Thymus (tissue), 11 donors: Measurements from ENCODE around the gene PIK3R1. TPM values are rescaled to one million over a fixed set of nuclear protein-coding genes. Genes with fewer than 3 reads are reported as not detected.

Experiments used
- DNase-seq, 9 donors: peaks; one replicate each; pipeline ENCODE4 v3.0.0-alpha.2; 2013; ENCODE audit warnings: low spot score in 9 of 9, low read depth in 6 of 9, missing footprints in 1 of 9
- H3K27ac ChIP-seq, 2 donors: one replicate each; pipeline ENCODE4 v1.5.1; 2013; ENCODE audit warnings: control low read depth in 1 of 2, low read depth in 1 of 2, low read length in 1 of 2, mild to moderate bottlenecking in 1 of 2, moderate library complexity in 1 of 2
- H3K27me3 ChIP-seq, 2 donors: one replicate each; pipeline ENCODE4 v1.5.1; 2013; ENCODE audit warnings: low read length in 1 of 2; ENCODE audit not compliant: control insufficient read depth in 2 of 2, insufficient read depth in 1 of 2
- H3K36me3 ChIP-seq, 2 donors: one replicate each; pipeline ENCODE4 v1.5.1; 2013; ENCODE audit warnings: low read length in 1 of 2, mild to moderate bottlenecking in 1 of 2, moderate library complexity in 1 of 2; ENCODE audit not compliant: control insufficient read depth in 2 of 2, insufficient read depth in 2 of 2
- H3K4me1 ChIP-seq, 2 donors: one replicate each; pipeline ENCODE4 v1.5.1; 2013; ENCODE audit warnings: low read length in 2 of 2; ENCODE audit not compliant: control insufficient read depth in 2 of 2, insufficient read depth in 2 of 2
- H3K4me3 ChIP-seq, 2 donors: one replicate each; pipeline ENCODE4 v1.5.1; 2013; ENCODE audit warnings: low read length in 2 of 2, control low read depth in 1 of 2, mild to moderate bottlenecking in 1 of 2
- H3K9me3 ChIP-seq, 2 donors: one replicate each; pipeline ENCODE4 v1.5.1; 2013; ENCODE audit warnings: low read length in 1 of 2, mild to moderate bottlenecking in 1 of 2; ENCODE audit not compliant: control insufficient read depth in 2 of 2, insufficient read depth in 1 of 2
- WGBS: extraction: QIAGEN DNeasy Blood & Tissue Kit; methylation state at CpG from one replicate; pipeline ENCODE4 v1.1.7; 2013; 5-methylcytosine and 5-hydroxymethylcytosine counted together
- polyA plus RNA-seq: library from polyadenylated mRNA; stranded (reverse); fragments of 200-250 nt; gene quantifications from one replicate; pipeline ENCODE4 v1.2.3, GENCODE V29; 2013
- total RNA-seq: library from RNA; stranded (reverse); fragments of 120-200 nt; gene quantifications from one replicate; pipeline ENCODE4 v1.2.4, GENCODE V29; 2013
- donor health status: healthy.

The PIK3R1 gene
- total and polyA plus RNA-seq, 2 donors, result 33.7 to 61.8 TPM

DNA sequence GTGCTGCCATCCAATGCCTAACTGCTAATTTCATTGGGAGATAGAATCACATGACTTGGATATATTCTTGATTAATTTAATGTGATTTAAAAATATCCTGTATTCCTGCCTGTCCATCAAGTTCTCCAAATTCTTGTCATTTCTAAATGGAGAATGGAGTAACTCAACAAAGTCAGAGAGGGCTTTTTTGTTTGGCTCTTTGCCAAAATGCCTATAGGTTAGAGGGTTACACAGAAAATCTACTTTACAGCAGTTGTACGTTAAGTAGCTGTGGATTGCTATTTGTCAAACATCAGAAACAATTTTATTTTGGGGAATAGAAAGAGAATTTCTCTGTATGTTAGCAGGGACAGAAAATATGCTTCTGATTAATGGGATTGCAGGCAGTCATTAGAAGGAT, 5.9 kb downstream of the PIK3R1 start:
- peaks cover 21 to 28% of the 10 kb centered on the region in 2 donors for H3K4me1 ChIP-seq
- no peak for DNase-seq
- peaks cover 0 to 4% of the 10 kb centered on the region in 2 donors for H3K9me3 ChIP-seq
- 91% methylated on average over 1 of the region's 1 CpG for WGBS
- no peaks in the 10 kb centered on the region for H3K27me3 ChIP-seq
- H3K4me3 ChIP-seq, result no peak overlapping the region
- H3K36me3 ChIP-seq, result peaks cover 12 to 13% of the 10 kb centered on the region in 2 donors
- no peak overlapping the region for H3K27ac ChIP-seq

DNA sequence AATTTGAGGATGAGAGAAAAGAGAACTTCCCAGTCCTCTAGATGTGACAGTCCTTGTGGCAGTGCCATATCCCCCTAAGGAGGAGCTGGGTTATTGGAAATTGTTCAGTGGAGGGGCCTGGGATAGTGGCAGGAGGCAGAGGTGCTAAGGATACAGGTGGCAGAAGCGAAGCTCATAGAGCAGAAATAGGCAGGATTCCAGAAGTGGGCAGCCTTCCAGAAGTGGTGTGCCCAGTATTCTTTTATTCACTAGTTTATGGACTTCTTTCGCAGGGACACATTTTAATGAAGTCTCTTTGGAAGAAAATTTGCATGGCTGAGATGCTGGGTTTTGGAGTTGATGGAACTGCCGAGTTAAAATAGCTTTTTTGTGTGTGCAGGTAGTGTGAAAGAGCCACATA, 6.8 kb downstream of the PIK3R1 start:
- Histone ChIP-seq H3K4me1 (peaks cover 21 to 28% of the 10 kb centered on the region in 2 donors), H3K27ac (no peak overlapping the region), H3K27me3 (no peaks in the 10 kb centered on the region), H3K36me3 (peaks cover 17 to 20% of the 10 kb centered on the region in 2 donors), H3K4me3 (no peak overlapping the region), H3K9me3 (peaks cover 0 to 4% of the 10 kb centered on the region in 2 donors)
- 96% methylated on average over 3 of the region's 3 CpGs for WGBS
- no peak for DNase-seq

DNA sequence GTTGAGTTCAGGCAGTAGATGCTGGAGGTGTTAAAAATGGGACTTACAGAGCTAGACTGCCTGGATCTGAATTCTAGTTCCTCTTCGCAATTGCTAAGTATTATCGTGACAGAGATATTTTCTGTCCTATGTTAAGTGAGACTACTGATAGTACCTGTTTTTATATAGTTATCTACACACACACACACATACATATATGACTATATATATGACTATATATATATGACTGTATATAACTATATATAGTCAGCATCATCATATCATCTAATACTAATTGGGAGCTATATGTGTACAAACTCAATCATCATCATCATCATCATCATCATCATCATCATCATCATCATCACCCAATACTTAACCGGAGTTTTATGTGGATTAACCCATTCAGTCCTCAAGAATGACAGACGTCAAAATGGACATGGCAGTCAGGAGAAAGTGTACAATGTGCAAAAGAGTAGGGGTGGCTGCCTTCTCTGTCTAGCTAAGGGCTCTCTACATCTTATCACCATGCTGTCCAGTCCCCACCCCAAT, 7.3 kb downstream of the PIK3R1 start:
- Histone ChIP-seq H3K27me3 (no peaks in the 10 kb centered on the region), H3K4me1 (peaks cover 21 to 28% of the 10 kb centered on the region in 2 donors), H3K36me3 (peaks cover 21 to 25% of the 10 kb centered on the region in 2 donors), H3K27ac (no peak overlapping the region), H3K9me3 (peaks cover 0 to 4% of the 10 kb centered on the region in 2 donors), H3K4me3 (no peak overlapping the region)
- no peak for DNase-seq
- 95% methylated on average over 4 of the region's 4 CpGs for WGBS

DNA sequence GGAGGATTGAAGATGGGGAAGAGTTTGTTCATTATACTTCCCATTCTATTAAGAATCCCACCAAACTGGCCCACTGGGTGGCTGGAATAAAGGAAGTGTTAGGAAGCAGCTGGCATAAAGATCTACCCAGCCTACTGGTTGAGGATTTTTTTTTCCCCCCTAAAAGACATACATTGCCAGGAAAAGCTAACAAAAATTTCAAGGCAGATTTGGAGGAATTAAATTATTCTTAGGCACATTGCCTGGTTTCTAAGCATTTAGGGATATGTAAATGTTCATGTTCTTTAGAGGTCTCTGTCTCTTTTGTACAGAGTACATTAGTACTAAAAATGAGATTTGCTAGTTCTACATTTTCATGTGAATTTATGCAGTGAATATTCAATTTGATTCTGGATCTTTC, 8.3 kb downstream of the PIK3R1 start:
- DNase-seq, result no peak
- Histone ChIP-seq H3K27me3 (no peaks in the 10 kb centered on the region), H3K27ac (no peak overlapping the region), H3K4me1 (peaks cover 17 to 28% of the 10 kb centered on the region in 2 donors), H3K4me3 (no peak overlapping the region), H3K9me3 (peaks cover 0 to 4% of the 10 kb centered on the region in 2 donors), H3K36me3 (peaks cover 22 to 31% of the 10 kb centered on the region in 2 donors)

DNA sequence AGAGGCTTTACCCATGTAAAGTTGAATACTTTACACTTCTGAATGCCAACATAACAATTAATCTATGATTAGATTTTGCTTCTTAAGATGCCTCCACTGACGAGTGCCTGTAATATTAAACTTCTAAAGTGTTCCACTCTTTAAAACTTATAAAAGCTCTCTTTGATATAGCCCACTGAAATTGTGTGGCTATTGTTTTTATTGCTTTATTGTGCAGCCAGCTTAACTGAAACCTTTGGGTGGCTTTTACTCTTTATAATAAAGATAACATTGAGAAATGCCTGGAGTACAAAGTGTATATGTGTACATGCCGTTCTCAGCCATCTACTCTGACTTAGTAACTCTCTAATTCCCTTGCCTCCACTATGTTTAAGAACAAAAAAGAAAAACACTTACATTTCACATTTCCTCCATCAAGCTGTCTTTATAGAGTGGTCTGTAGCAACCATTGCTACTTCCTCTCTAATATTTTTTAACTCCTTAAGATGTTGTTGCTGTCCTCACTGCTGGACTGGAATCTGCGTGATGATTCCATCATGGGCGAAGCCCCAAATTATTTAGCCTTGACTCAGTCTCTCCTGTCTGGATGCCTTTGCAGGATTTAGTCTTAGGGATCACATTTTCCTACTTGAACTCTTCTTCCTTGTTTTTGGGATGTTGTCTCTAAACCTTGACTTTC, 9.1 kb downstream of the PIK3R1 start:
- 71% methylated on average over 4 of the region's 4 CpGs for WGBS
- peaks cover 22 to 35% of the 10 kb centered on the region in 2 donors for H3K36me3 ChIP-seq
- no peaks in the 10 kb centered on the region for H3K27me3 ChIP-seq
- no peak for DNase-seq
- no peak overlapping the region for H3K27ac ChIP-seq
- H3K4me1 ChIP-seq, result peaks cover 13 to 31% of the 10 kb centered on the region in 2 donors
- H3K4me3 ChIP-seq, result no peak overlapping the region
- peaks cover 0 to 4% of the 10 kb centered on the region in 2 donors for H3K9me3 ChIP-seq

DNA sequence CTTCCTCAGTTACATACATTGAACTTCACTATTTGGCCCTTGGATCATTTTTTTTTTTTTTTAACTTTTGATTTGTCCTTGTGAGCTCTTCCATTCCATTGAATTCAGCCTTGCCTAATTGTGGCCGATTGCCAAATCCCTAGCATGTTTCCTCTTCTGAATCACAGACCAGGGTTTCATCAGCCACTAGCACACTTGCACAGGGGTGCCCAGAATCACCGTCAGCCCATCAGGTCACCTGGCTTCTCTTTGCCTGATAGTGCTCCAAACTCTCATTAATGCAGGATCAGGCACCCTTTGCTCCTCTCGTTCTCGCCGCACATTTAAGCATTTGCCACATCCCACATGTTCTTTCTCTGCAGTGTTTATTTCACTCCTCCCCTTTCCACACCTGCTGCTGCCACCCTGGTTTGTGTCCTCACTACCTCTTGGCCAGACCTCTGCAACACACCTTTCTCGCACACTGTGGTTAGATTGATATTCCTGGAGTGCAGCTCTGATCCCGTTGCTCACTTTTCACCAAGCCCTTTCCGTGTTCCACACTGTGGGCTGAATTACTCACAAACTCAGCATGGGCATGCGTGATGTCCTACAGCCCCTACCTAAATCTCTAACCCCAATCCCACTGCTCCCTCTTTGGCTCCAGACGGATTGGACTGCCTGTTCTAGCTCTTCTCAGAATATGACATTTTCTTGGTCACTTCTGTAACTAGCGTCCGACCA, 9.8 kb downstream of the PIK3R1 start:
- Histone ChIP-seq H3K36me3 (peaks cover 25 to 38% of the 10 kb centered on the region in 2 donors), H3K4me3 (no peak overlapping the region)
- 89% methylated on average over 12 of the region's 12 CpGs for whole genome bisulfite sequencing

DNA sequence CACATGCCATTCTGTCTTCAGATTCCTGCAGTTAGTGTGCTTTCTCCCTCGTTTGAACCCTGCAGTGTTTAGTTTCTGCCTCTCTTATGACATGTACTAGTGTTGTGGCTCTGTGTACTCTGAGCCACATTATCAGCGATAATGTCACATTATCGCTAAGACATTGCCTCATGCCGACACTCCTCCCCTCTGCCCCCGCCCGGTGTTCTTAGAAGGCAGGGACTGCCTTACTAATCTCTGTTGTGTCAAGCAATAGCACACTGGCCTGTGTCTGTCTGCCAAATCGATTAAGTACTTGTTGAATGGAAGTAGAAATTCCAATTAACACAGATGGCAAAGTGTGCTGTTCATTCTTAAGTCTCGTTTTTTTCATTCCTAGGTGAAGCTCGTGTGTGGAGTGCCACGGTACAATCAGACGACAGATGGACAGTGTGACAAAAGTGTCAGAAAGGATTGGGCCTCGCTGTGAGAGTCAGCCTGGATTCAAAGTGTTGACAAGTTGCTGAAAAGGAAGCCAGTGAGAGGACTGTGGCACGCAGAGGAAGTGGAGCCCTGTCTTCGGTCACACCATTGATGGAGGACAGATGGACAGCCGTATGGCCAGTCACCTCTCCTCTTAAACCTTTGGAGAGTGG, 10.5 kb downstream of the PIK3R1 start:
- no peaks in the 10 kb centered on the region for H3K27me3 ChIP-seq
- DNase-seq, result no peak
- H3K27ac ChIP-seq, result peak overlapping the region in 1 of 2 donors; percentile 3
- peaks cover 13 to 31% of the 10 kb centered on the region in 2 donors for H3K4me1 ChIP-seq
- no peak overlapping the region for H3K4me3 ChIP-seq
- H3K36me3 ChIP-seq, result peaks cover 30 to 43% of the 10 kb centered on the region in 2 donors
- no peaks in the 10 kb centered on the region for H3K9me3 ChIP-seq
- WGBS, result 95% methylated on average over 15 of the region's 15 CpGs

More for the DNA sequence above, 9.8 kb downstream of the PIK3R1 start:
- no peaks in the 10 kb centered on the region for H3K27me3 ChIP-seq
- H3K27ac ChIP-seq, result peak overlapping the region in 1 of 2 donors; percentile 56
- peaks cover 0 to 2% of the 10 kb centered on the region in 2 donors for H3K9me3 ChIP-seq
- no peak for DNase-seq
- H3K4me1 ChIP-seq, result peaks cover 13 to 31% of the 10 kb centered on the region in 2 donors

DNA sequence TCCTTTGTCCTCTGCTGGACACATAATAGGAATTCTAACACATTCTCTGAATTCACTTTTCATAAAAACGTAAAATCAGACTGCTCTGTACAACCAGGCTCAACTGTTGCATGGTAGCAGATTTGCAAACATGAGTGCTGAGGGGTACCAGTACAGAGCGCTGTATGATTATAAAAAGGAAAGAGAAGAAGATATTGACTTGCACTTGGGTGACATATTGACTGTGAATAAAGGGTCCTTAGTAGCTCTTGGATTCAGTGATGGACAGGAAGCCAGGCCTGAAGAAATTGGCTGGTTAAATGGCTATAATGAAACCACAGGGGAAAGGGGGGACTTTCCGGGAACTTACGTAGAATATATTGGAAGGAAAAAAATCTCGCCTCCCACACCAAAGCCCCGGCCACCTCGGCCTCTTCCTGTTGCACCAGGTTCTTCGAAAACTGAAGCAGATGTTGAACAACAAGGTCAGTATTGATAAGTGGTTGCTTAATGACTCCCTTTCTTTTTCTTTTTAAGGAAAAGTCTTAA, 11.1 kb downstream of the PIK3R1 start:
- Histone ChIP-seq H3K36me3 (peaks cover 31 to 48% of the 10 kb centered on the region in 2 donors), H3K27ac (no peak overlapping the region), H3K9me3 (no peaks in the 10 kb centered on the region), H3K27me3 (no peaks in the 10 kb centered on the region), H3K4me1 (peaks cover 13 to 31% of the 10 kb centered on the region in 2 donors), H3K4me3 (no peak overlapping the region)
- no peak for DNase-seq
- WGBS, result 96% methylated on average over 8 of the region's 8 CpGs
